HCT116 (cell line): Measurements from ENCODE around the gene POLD2.

Experiments used
- CTCF ChIP-seq, 3 experiments: fragments of 200-600 bp in 1 of 3; sonication (generic) in 1 of 3; IDR thresholded peaks in 2 of 3; conservative IDR thresholded peaks in 1 of 3; 2 replicates each; pipeline ENCODE4 v1.5.1; 2012 to 2017; ENCODE audit warnings: low read depth in 2 of 3, low read length in 2 of 3, antibody characterized with exemption in 1 of 3, borderline replicate concordance in 1 of 3, control low read depth in 1 of 3, mild to moderate bottlenecking in 1 of 3, mixed read lengths in 1 of 3, mixed run types in 1 of 3, moderate library complexity in 1 of 3; ENCODE audit not compliant: insufficient read depth in 1 of 3
- JUND ChIP-seq: IDR thresholded peaks from 2 replicates; pipeline ENCODE4 v1.6.1; 2012
- POLR2AphosphoS5 ChIP-seq: IDR thresholded peaks from 2 replicates; pipeline ENCODE4 v1.6.1; 2011; ENCODE audit warnings: mild to moderate bottlenecking, low read depth, low read length, moderate library complexity
- RAD21 ChIP-seq: IDR thresholded peaks from 2 replicates; pipeline ENCODE4 v1.6.1; 2012; ENCODE audit warnings: low read depth, mild to moderate bottlenecking
- SP1 ChIP-seq: IDR thresholded peaks from 2 replicates; pipeline ENCODE4 v1.6.1; 2012; ENCODE audit warnings: low read depth
- YY1 ChIP-seq: IDR thresholded peaks from 2 replicates; pipeline ENCODE4 v1.6.1; 2011; ENCODE audit warnings: low read length, low read depth, moderate library complexity, mild to moderate bottlenecking; ENCODE audit not compliant: insufficient replicate concordance; ENCODE audit errors: extremely low read depth

- TF ChIP-seq JUND, result no peak
- TF ChIP-seq POLR2AphosphoS5, result no peak
- no peak for TF ChIP-seq CTCF (IDR thresholded peaks at IDR 0.05 in 2 of 3, conservative IDR thresholded peaks at IDR 0.05 in 1 of 3; ENCODE audit: borderline replicate concordance in 1 of 3, insufficient read depth in 1 of 3, low read depth in 2 of 3, low read length in 2 of 3)
- no peak for TF ChIP-seq YY1
- TF ChIP-seq RAD21, result no peak
- TF ChIP-seq SP1, result no peak
These were observed 47.9 kb downstream of the POLD2 start for GRCh38 chr7:44075296-44076075.
